Measurements from ENCODE around the gene NSUN6. TPM values are rescaled to one million over a fixed set of nuclear protein-coding genes. Genes with fewer than 3 reads are reported as not detected.
A peak's percentile ranks its signal among the peaks of the same experiment; 100 is the strongest.

The NSUN6 gene
- 12.5 and 18.1 TPM in 2 replicates for total RNA-seq (2014; rRNA removed; shearing (Covaris generic))
- 36.3 and 37.4 TPM in 2 replicates for polyA plus RNA-seq (2016; fragmentation: Nextera tagmentation; extraction: Ambion mirVana)
- long read RNA-seq, partial matches to known transcripts, result 2 of 7 reads
- long read RNA-seq, other reads (novel, unspliced or antisense), result 4 of 7 reads

DNA sequence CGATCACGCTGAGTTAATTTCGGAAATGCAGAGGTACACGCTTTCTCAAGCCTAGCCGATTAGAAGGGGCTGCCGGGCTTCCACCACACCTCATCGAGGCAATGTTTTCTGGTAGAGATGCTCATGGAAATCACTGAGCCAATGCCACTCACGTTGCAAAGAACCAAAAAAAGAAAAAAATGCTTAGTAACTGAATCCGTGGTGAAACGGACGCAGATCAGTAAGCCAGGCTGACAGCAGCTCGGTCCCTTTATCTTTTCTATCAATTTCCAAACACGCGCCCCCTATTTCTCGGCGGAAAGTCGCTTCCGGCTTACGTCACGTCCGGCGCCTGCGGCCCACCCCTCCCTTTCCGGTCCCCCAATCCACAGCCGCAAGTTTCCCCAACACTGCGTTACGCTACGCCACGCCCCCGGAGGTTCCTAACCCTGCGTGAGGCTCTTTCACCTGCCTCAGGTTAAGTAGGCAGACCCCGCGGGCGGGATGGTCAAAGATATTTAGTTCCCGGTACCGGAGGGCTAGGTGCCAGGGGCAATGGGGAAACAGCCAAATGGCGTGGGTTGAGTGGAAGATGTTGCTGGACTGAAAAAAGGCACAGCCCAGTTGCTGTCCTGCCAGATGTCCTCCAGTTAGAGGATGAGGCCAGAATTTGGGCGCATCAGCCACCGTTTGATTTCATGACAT is at the start of gene NSUN6:
Gene NSUN6, minus strand, starts transcription at position 264 of the 684 bp plus-strand sequence. CDS start 384 bp downstream, outside the sequence.
- peak within 1 kb of the TSS; percentile 95 for H3K27ac Mint-ChIP-seq
- Histone ChIP-seq H4K20me1 (replicated peaks; ENCODE audit: insufficient read depth) (no peaks in the 10 kb centered on the region), H3F3A (replicated peaks; ENCODE audit: low read depth) (no peaks in the 10 kb centered on the region), H3K27ac (ENCODE audit: low read depth) (peak within 1 kb of the TSS; percentile 39; the same call in 1 of the 2 replicates), H3K4me1 (ENCODE audit: insufficient read depth) (0 out of 2 replicates have a peak, but pooled peaks cover 2% of the 10 kb centered on the region), H3K4me2 (peak within 1 kb of the TSS; percentile 95), H3K27me3 (ENCODE audit: insufficient read depth) (no peaks in the 10 kb centered on the region), H3K4me3 (peak within 1 kb of the TSS; percentile 91), H3K36me3 (ENCODE audit: insufficient read depth) (no peaks in the 10 kb centered on the region), H3K9me2 (ENCODE audit: insufficient read depth) (no peaks in the 10 kb centered on the region), H3K79me2 (replicated peaks; ENCODE audit: insufficient read depth) (peaks cover 32% of the 10 kb centered on the region), H2AFZ (peak within 1 kb of the TSS; percentile 69; the same call in 1 of the 2 replicates)
- H3K9me3 Mint-ChIP-seq, result no peaks in the 10 kb centered on the region
- ATAC-seq (peak; percentile 100), DNase-seq (ENCODE audit: low spot score) (peak; percentile 95)
- H3K27me3 Mint-ChIP-seq (ENCODE audit: insufficient read depth, low read depth, poor library complexity), result no peaks in the 10 kb centered on the region
- peak within 1 kb of the TSS; percentile 97 for H3K4me3 Mint-ChIP-seq
- peaks cover 4% of the 10 kb centered on the region; the same call in 2 of the 3 replicates for H3K4me1 Mint-ChIP-seq
- peak; percentile 96 for TF ChIP-seq CREB1 (CRISPR knock-in tag; IDR thresholded peaks at IDR 0.05; ENCODE audit: low read depth)
- TF ChIP-seq POLR2AphosphoS5 (IDR thresholded peaks at IDR 0.05; ENCODE audit: low read depth), result peak; percentile 74
- no peak for TF ChIP-seq ZNF462 (CRISPR knock-in tag; IDR thresholded peaks at IDR 0.05)
- no peak for TF ChIP-seq EZH2phosphoT487 (IDR thresholded peaks at IDR 0.05; ENCODE audit: unreplicated experiment)
- no peak for TF ChIP-seq STAT1 (IDR thresholded peaks at IDR 0.05; ENCODE audit: unreplicated experiment)
- TF ChIP-seq, protein P1, sequence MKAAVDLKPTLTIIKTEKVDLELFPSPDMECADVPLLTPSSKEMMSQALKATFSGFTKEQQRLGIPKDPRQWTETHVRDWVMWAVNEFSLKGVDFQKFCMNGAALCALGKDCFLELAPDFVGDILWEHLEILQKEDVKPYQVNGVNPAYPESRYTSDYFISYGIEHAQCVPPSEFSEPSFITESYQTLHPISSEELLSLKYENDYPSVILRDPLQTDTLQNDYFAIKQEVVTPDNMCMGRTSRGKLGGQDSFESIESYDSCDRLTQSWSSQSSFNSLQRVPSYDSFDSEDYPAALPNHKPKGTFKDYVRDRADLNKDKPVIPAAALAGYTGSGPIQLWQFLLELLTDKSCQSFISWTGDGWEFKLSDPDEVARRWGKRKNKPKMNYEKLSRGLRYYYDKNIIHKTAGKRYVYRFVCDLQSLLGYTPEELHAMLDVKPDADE (IDR thresholded peaks at IDR 0.05), result peak; percentile 80
- no peak for TF ChIP-seq NANOG (IDR thresholded peaks at IDR 0.05; ENCODE audit: borderline replicate concordance)
- TF ChIP-seq CTCF (conservative IDR thresholded peaks at IDR 0.05; ENCODE audit: low read depth in 2 of 2), result no peak
- no peak for TF ChIP-seq ZNF331 (CRISPR knock-in tag; IDR thresholded peaks at IDR 0.05; ENCODE audit: low read depth)
- TF ChIP-seq REST (IDR thresholded peaks at IDR 0.05; ENCODE audit: unreplicated experiment), result no peak
- no peak for TF ChIP-seq JUNB (IDR thresholded peaks at IDR 0.05; ENCODE audit: unreplicated experiment)
- no peaks in the 10 kb centered on the region; the same call in 2 of the 3 replicates for H3K36me3 Mint-ChIP-seq (ENCODE audit: low read depth)
